ENCODE measurements around the gene ARID3C.

ARID3C gene

GRCh38 chr9:34635556-34635955, 6.7 kb upstream of the ARID3C start:
- Histone ChIP-seq H3K4me1 (ENCODE audit: control insufficient read depth, insufficient read depth, low read length) (peaks cover 37% of the 10 kb centered on the region), H3K4me3 (ENCODE audit: low read length) (peak overlapping the region; percentile 48), H3K27me3 (replicated peaks; ENCODE audit: control insufficient read depth, insufficient read depth, low read length) (peaks cover 2% of the 10 kb centered on the region), H3K9me3 (ENCODE audit: control insufficient read depth, low read length) (no peaks in the 10 kb centered on the region), H3K9ac (ENCODE audit: low read length) (peak overlapping the region; percentile 58), H3K36me3 (ENCODE audit: control insufficient read depth, insufficient read depth, low read length, severe bottlenecking) (peaks cover 10% of the 10 kb centered on the region)
- DNase-seq (ENCODE audit: low read depth) = no peak

DNA sequence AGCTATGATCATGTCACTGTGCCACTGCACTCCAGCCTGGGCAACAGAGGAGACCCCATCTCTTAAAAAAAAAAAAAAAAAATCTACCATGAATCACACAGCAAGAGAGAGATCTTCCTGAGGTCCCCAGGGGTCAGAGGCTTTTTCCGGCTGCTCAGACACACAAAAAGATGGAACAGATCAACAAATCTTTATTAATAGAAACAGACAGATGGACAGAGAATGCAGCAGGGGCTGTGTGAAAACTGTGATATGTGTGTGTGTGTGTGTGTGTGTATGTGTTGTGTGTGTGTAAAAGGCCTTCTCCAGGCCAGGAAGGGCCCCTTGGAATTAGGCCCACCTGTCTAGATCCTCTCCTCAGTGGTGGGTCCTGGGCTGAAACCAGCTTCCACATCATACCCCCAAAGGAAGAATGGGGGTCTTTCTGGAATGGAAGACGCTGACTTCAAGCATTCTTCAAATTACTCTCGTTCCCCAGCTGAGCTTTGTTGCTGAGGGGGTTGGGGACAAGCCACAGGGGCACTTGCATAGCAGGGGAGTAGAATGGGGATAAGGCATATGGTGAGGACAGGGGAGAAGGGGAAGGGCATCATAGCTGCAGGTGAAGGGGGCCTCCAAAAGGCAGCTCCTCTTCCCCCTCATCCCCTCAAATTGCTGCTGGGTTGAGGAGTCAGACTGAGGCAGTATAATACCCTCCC, 5.8 kb upstream of the ARID3C start:
- Histone ChIP-seq H3K27me3 (replicated peaks; ENCODE audit: control insufficient read depth, insufficient read depth, low read length) (peaks cover 11% of the 10 kb centered on the region), H3K4me1 (ENCODE audit: control insufficient read depth, insufficient read depth, low read length) (peaks cover 37% of the 10 kb centered on the region), H3K9me3 (ENCODE audit: control insufficient read depth, low read length) (no peaks in the 10 kb centered on the region), H3K36me3 (ENCODE audit: control insufficient read depth, insufficient read depth, low read length, severe bottlenecking) (peaks cover 10% of the 10 kb centered on the region), H3K9ac (ENCODE audit: low read length) (peak overlapping the region; percentile 22), H3K4me3 (ENCODE audit: low read length) (no peak overlapping the region)
- no peak for DNase-seq (ENCODE audit: low read depth)

GRCh38 chr9:34633851-34634550, 5.1 kb upstream of the ARID3C start:
- DNase-seq (ENCODE audit: low read depth) = peak; percentile 83
- H3K9me3 ChIP-seq (ENCODE audit: control insufficient read depth, low read length) = no peaks in the 10 kb centered on the region
- H3K36me3 ChIP-seq (ENCODE audit: control insufficient read depth, insufficient read depth, low read length, severe bottlenecking) = peaks cover 10% of the 10 kb centered on the region
- peaks cover 17% of the 10 kb centered on the region for H3K27me3 ChIP-seq (replicated peaks; ENCODE audit: control insufficient read depth, insufficient read depth, low read length)
- peaks cover 41% of the 10 kb centered on the region for H3K4me1 ChIP-seq (ENCODE audit: control insufficient read depth, insufficient read depth, low read length)
- H3K9ac ChIP-seq (ENCODE audit: low read length) = no peak overlapping the region
- no peak overlapping the region for H3K4me3 ChIP-seq (ENCODE audit: low read length)

- no peak for DNase-seq (ENCODE audit: low read depth)
- peaks cover 10% of the 10 kb centered on the region for H3K36me3 ChIP-seq (ENCODE audit: control insufficient read depth, insufficient read depth, low read length, severe bottlenecking)
- no peaks in the 10 kb centered on the region for H3K9me3 ChIP-seq (ENCODE audit: control insufficient read depth, low read length)
- peak overlapping the region; percentile 33 for H3K9ac ChIP-seq (ENCODE audit: low read length)
- H3K4me1 ChIP-seq (ENCODE audit: control insufficient read depth, insufficient read depth, low read length) = peaks cover 38% of the 10 kb centered on the region
- peaks cover 23% of the 10 kb centered on the region for H3K27me3 ChIP-seq (replicated peaks; ENCODE audit: control insufficient read depth, insufficient read depth, low read length)
- H3K4me3 ChIP-seq (ENCODE audit: low read length) = no peak overlapping the region
These were observed 4.3 kb upstream of the ARID3C start for GRCh38 chr9:34633166-34633565.

GRCh38 chr9:34630402-34631154, 1.7 kb upstream of the ARID3C start:
- Histone ChIP-seq H3K4me3 (ENCODE audit: low read length) (no peak overlapping the region), H3K9me3 (ENCODE audit: control insufficient read depth, low read length) (no peaks in the 10 kb centered on the region), H3K9ac (ENCODE audit: low read length) (no peak overlapping the region), H3K4me1 (ENCODE audit: control insufficient read depth, insufficient read depth, low read length) (peaks cover 19% of the 10 kb centered on the region), H3K36me3 (ENCODE audit: control insufficient read depth, insufficient read depth, low read length, severe bottlenecking) (peaks cover 10% of the 10 kb centered on the region), H3K27me3 (replicated peaks; ENCODE audit: control insufficient read depth, insufficient read depth, low read length) (peaks cover 47% of the 10 kb centered on the region)
- DNase-seq (ENCODE audit: low read depth) = no peak

DNA sequence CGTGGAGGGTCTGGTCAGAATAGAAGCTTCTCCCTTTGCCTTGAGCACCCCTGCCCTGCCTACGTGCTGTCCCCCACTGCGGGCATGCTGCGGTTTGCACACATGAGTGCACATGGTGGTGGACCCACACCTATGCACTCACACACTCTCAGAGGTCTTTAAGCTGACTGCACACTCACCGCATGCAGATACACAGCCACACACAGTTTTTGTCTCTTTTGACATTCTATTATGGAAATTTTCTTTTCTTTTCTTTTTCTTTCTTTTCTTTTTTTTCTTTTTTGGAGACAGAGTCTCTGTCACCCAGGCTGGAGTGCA, 584 bp upstream of the ARID3C start:
- no peaks in the 10 kb centered on the region for H3K36me3 ChIP-seq (ENCODE audit: control insufficient read depth, insufficient read depth, low read length, severe bottlenecking)
- no peak overlapping the region for H3K9ac ChIP-seq (ENCODE audit: low read length)
- peak overlapping the region; percentile 70 for H3K4me3 ChIP-seq (ENCODE audit: low read length)
- peaks cover 57% of the 10 kb centered on the region for H3K27me3 ChIP-seq (replicated peaks; ENCODE audit: control insufficient read depth, insufficient read depth, low read length)
- no peaks in the 10 kb centered on the region for H3K9me3 ChIP-seq (ENCODE audit: control insufficient read depth, low read length)
- H3K4me1 ChIP-seq (ENCODE audit: control insufficient read depth, insufficient read depth, low read length) = peaks cover 15% of the 10 kb centered on the region
- DNase-seq (ENCODE audit: low read depth) = no peak

DNA sequence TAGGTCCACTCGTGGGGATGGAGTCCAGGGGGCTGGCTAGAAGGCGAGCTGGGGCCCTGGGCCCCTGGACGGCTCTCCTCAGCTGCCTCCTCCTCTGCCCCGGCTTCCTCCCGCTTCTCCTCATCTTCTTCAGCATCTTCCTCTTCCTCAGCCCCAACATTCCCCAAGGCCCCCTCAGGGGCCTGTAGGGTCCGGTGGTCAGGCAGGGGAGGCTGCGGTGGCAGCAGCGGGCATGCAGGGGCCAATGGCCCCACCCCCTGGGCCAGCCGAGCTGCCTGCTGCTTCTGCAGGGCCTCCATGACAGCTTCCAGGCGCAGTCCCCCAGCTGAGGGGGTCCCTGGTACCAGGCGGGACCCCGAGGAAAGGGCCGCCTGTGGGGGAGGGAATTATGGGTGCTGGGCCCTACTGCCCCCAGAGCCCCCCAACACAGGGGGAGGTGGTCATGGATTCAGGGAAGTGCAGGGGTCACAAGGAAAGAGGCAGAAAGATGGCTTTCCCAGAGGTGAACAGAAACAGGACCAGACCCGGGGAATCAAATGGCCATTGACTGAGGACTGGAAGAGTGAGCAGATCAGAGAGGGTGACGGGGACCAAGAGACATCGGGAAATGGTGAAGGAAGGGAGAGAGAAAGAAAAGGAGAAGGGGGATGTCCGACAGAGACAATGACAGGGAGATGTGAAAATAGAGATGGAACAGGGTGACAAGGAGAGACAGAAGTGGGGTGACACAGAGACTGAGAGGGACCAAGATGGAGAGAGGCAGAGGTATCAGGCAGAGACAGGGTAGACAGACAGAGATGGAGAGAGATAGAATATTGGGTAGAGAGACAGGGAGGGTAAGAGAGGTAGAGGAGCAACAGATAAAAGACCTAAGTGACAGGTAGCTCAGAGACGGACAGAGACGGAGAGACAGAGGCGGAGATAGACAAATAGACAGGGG, 880 bp downstream of the ARID3C start:
- Histone ChIP-seq H3K4me1 (ENCODE audit: control insufficient read depth, insufficient read depth, low read length) (peaks cover 8% of the 10 kb centered on the region), H3K4me3 (ENCODE audit: low read length) (peak overlapping the region; percentile 70), H3K9me3 (ENCODE audit: control insufficient read depth, low read length) (no peaks in the 10 kb centered on the region), H3K27me3 (replicated peaks; ENCODE audit: control insufficient read depth, insufficient read depth, low read length) (peaks cover 70% of the 10 kb centered on the region), H3K9ac (ENCODE audit: low read length) (no peak overlapping the region), H3K36me3 (ENCODE audit: control insufficient read depth, insufficient read depth, low read length, severe bottlenecking) (no peaks in the 10 kb centered on the region)
- no peak for DNase-seq (ENCODE audit: low read depth)

DNA sequence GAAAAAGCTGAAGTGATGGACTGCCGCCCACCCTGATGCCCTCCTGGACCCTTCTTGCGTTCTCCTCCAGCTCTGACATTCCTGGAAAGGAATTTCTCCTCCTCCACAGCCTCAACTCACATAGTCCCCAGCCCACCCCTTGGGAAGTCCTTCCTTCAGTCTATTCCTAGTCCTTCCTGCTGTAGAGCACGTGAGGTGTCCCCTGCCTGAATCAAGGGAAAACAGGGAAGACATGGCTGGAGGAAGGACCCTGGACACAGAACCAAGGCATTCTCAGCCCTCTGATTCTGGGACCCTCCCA, 3.7 kb downstream of the ARID3C start:
- Histone ChIP-seq H3K36me3 (ENCODE audit: control insufficient read depth, insufficient read depth, low read length, severe bottlenecking) (no peaks in the 10 kb centered on the region), H3K27me3 (replicated peaks; ENCODE audit: control insufficient read depth, insufficient read depth, low read length) (peaks cover 71% of the 10 kb centered on the region), H3K9me3 (ENCODE audit: control insufficient read depth, low read length) (no peaks in the 10 kb centered on the region), H3K9ac (ENCODE audit: low read length) (no peak overlapping the region), H3K4me3 (ENCODE audit: low read length) (no peak overlapping the region), H3K4me1 (ENCODE audit: control insufficient read depth, insufficient read depth, low read length) (peaks cover 8% of the 10 kb centered on the region)
- DNase-seq (ENCODE audit: low read depth) = no peak

GRCh38 chr9:34624475-34625185, 4.2 kb downstream of the ARID3C start:
- no peak for DNase-seq (ENCODE audit: low read depth)
- H3K4me1 ChIP-seq (ENCODE audit: control insufficient read depth, insufficient read depth, low read length) = peaks cover 10% of the 10 kb centered on the region
- H3K36me3 ChIP-seq (ENCODE audit: control insufficient read depth, insufficient read depth, low read length, severe bottlenecking) = no peaks in the 10 kb centered on the region
- no peak overlapping the region for H3K9ac ChIP-seq (ENCODE audit: low read length)
- H3K9me3 ChIP-seq (ENCODE audit: control insufficient read depth, low read length) = no peaks in the 10 kb centered on the region
- H3K4me3 ChIP-seq (ENCODE audit: low read length) = no peak overlapping the region
- peaks cover 67% of the 10 kb centered on the region for H3K27me3 ChIP-seq (replicated peaks; ENCODE audit: control insufficient read depth, insufficient read depth, low read length)

DNA sequence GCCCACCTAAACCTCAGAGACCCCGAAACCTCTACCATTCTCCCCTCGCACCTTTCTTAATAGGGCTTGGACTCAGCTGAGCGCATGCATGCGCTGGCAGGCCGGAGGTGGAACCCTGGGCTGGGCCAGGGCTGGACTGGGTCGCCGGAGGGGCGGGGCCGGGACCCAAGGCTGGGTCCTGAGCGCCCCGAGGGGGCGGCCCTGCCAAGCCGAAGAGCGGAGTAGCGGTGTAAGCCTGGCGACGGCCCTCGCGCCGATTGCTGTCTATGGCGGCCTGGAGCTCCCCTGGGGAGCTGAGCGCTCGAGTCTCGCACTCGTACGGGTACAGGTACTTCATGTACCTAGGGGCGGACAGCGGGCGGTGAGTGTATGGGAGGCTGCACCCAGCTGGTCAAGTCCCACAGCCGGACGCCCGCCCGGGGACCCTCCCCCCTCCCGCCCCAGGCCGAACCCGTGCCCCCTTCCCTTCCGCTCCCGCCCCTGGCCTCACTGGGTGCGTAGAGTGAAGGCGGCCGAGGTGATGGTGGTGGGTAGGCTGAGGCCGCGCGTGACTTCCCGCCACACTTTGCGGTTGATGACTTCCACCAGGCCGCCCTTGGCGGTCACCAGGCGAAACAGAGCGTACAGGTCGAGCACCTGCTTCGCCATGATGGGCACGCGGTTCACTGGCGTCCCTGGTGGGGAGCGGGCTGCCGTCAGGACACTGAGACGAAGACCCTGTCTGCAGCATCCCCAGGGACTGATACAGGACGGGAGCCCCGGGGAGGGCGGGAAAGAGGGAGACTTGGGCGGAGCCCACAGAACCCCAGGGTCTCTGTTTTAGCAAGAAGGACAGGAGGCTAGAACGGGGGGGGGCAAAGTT, 5.3 kb downstream of the ARID3C start:
- Histone ChIP-seq H3K4me3 (ENCODE audit: low read length) (no peak overlapping the region), H3K27me3 (replicated peaks; ENCODE audit: control insufficient read depth, insufficient read depth, low read length) (peaks cover 59% of the 10 kb centered on the region)

More for the DNA sequence above, 5.3 kb downstream of the ARID3C start:
- H3K9ac ChIP-seq (ENCODE audit: low read length) = no peak overlapping the region
- H3K9me3 ChIP-seq (ENCODE audit: control insufficient read depth, low read length) = no peaks in the 10 kb centered on the region
- DNase-seq (ENCODE audit: low read depth) = no peak
- peaks cover 12% of the 10 kb centered on the region for H3K4me1 ChIP-seq (ENCODE audit: control insufficient read depth, insufficient read depth, low read length)
- H3K36me3 ChIP-seq (ENCODE audit: control insufficient read depth, insufficient read depth, low read length, severe bottlenecking) = no peaks in the 10 kb centered on the region

All from adipocyte (in vitro differentiated cells).